GM19193 (cell line): Measurements from ENCODE around the gene PPFIA3.

ENCODE experiments used
- POLR2A ChIP-seq: IDR thresholded peaks from 4 replicates; pipeline ENCODE4 v1.6.1; 2011; ENCODE audit not compliant: insufficient read depth, insufficient read length; ENCODE audit errors: extremely low read depth

PPFIA3 gene

GRCh38 chr19:49182848-49183375 is 63.6 kb downstream of the PPFIA3 start:
- TF ChIP-seq POLR2A, result no peak

DNA sequence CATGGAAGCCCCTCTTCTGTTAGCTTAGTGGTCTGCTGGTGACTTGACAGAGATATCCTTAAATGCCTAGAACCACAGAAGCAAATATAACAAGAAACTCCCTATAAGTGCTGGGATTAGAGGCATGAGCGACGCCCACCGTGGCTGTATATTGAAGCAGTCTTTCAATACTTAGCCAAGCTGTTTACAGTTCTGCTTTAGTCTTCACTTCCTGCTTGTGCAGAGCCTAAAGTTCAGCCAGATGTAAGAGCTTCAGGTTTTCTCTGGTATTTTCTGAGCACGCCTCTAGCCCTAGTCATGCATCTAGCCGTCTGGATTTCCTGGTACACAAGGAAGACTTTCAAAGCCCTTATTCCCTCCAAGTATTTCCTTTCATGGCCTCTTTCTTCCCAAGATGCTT is 66.8 kb downstream of the PPFIA3 start:
- no peak for TF ChIP-seq POLR2A

- TF ChIP-seq POLR2A, result no peak
Measured at GRCh38 chr19:49188626-49189200, 69.4 kb downstream of the PPFIA3 start.

- TF ChIP-seq POLR2A, result no peak
Measured at GRCh38 chr19:49189259-49189658, 69.9 kb downstream of the PPFIA3 start.

GRCh38 chr19:49190781-49191180 is 71.4 kb downstream of the PPFIA3 start:
- no peak for TF ChIP-seq POLR2A

GRCh38 chr19:49193822-49194394 is 74.6 kb downstream of the PPFIA3 start:
- no peak for TF ChIP-seq POLR2A

GRCh38 chr19:49194408-49194807 is 75.1 kb downstream of the PPFIA3 start:
- no peak for TF ChIP-seq POLR2A

DNA sequence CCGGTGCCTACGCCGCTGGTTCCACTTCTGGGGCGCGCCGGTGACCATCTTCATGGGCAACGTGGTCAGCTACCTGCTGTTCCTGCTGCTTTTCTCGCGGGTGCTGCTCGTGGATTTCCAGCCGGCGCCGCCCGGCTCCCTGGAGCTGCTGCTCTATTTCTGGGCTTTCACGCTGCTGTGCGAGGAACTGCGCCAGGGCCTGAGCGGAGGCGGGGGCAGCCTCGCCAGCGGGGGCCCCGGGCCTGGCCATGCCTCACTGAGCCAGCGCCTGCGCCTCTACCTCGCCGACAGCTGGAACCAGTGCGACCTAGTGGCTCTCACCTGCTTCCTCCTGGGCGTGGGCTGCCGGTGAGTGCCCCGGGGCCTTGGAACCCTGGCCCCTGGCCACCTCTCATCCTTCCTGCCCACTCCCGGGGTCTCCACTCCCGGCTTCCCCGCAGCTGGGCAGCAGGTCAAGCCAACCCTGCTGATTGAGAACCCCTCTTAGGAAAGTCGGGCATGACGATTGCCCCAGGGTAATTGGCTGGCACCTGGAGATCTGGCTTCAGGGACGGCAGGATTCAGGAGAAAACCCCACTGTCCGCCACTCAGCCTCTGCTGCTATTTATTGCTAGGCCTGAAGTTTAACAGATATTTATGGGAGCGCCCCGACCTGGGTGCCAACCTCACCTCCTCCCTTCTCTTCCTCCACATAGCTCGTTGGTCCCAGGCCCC is 77.3 kb downstream of the PPFIA3 start:
- no peak for TF ChIP-seq POLR2A

GRCh38 chr19:49200238-49200862 is 81.0 kb downstream of the PPFIA3 start:
- TF ChIP-seq POLR2A, result no peak
